Fibroblast of lung (primary cell): ENCODE data around the gene APOBEC4. TPM values are rescaled to one million over a fixed set of nuclear protein-coding genes. Genes with fewer than 3 reads are reported as not detected.

Experiments used
- DNase-seq, 2 donors: peaks; one replicate each; pipeline versions ENCODE4 v3.0.0 to v3.0.0-alpha.2; 2010; ENCODE audit warnings: low read depth in 2 of 2
- H2AFZ ChIP-seq: 2 replicates; pipeline ENCODE4 v1.5.1; 2012; ENCODE audit warnings: low read length, control low read depth, inconsistent platforms
- H3K27ac ChIP-seq: 2 replicates; pipeline ENCODE4 v1.5.1; 2011; ENCODE audit warnings: low read length, control low read depth; ENCODE audit not compliant: insufficient read depth
- H3K27me3 ChIP-seq: 2 replicates; pipeline ENCODE4 v1.5.1; 2011; ENCODE audit warnings: mild to moderate bottlenecking, low read length; ENCODE audit not compliant: control insufficient read depth, insufficient read depth
- H3K36me3 ChIP-seq: 2 replicates; pipeline ENCODE4 v1.5.1; 2011; ENCODE audit warnings: low read length; ENCODE audit not compliant: control insufficient read depth, insufficient read depth
- H3K4me1 ChIP-seq: 2 replicates; pipeline ENCODE4 v1.5.1; 2011; ENCODE audit warnings: low read length; ENCODE audit not compliant: control insufficient read depth, insufficient read depth; ENCODE audit errors: extremely low read depth
- H3K4me2 ChIP-seq: 2 replicates; pipeline ENCODE4 v1.5.1; 2011; ENCODE audit warnings: low read length, control low read depth; ENCODE audit not compliant: insufficient read depth; ENCODE audit errors: extremely low read depth
- H3K4me3 ChIP-seq, 4 experiments: fragments of 200-600 bp in 1 of 4; sonication (generic) in 1 of 4; replicated peaks in 1 of 4; 2 replicates each; pipeline ENCODE4 v1.5.1; 2011 to 2016; ENCODE audit warnings: low read length in 4 of 4, low read depth in 3 of 4, mild to moderate bottlenecking in 3 of 4, control low read depth in 2 of 4, inconsistent platforms in 1 of 4, mixed read lengths in 1 of 4; ENCODE audit not compliant: insufficient read depth in 1 of 4; ENCODE audit errors: control extremely low read depth in 1 of 4
- H3K79me2 ChIP-seq: 2 replicates; pipeline ENCODE4 v1.5.1; 2012; ENCODE audit warnings: mild to moderate bottlenecking, low read length, inconsistent platforms; ENCODE audit not compliant: control insufficient read depth, insufficient read depth
- H3K9ac ChIP-seq: 2 replicates; pipeline ENCODE4 v1.5.1; 2011; ENCODE audit warnings: mild to moderate bottlenecking, low read length, control low read depth; ENCODE audit not compliant: insufficient read depth
- H3K9me3 ChIP-seq: 2 replicates; pipeline ENCODE4 v1.5.1; 2012; ENCODE audit warnings: low read depth, low read length; ENCODE audit not compliant: control insufficient read depth, insufficient read depth
- H4K20me1 ChIP-seq: 2 replicates; pipeline ENCODE4 v1.5.1; 2011; ENCODE audit warnings: low read length; ENCODE audit not compliant: control insufficient read depth, insufficient read depth; ENCODE audit errors: extremely low read depth
- EZH2 ChIP-seq: IDR thresholded peaks from 2 replicates; pipeline ENCODE4 v1.5.1; 2012; ENCODE audit warnings: low read length, control low read depth, mild to moderate bottlenecking; ENCODE audit errors: missing control alignments
- polyA plus RNA-seq, 2 donors: library from polyadenylated mRNA; depleted of rRNA in 1 of 2; stranded (reverse) in 1 of 2; unstranded in 1 of 2; fragments of >200 nt; gene quantifications; 2 replicates each; pipeline ENCODE4 v1.2.1, GENCODE V29; 2011 to 2012; ENCODE audit warnings: missing spikeins in 1 of 2
- total RNA-seq: library from RNA; depleted of rRNA; stranded (reverse); fragments of >200 nt; gene quantifications from 2 replicates; pipeline ENCODE4 v1.2.1, GENCODE V29; 2014
- TF ChIP-seq, protein P1 (sequence below), 2 donors: IDR thresholded peaks in 1 of 2; conservative IDR thresholded peaks in 1 of 2; 1 replicate in 1 of 2; 2 replicates in 1 of 2; pipeline ENCODE4 v1.5.1; 2011 to 2012; ENCODE audit warnings: low read length in 2 of 2, control low read depth in 1 of 2, inconsistent platforms in 1 of 2, low read depth in 1 of 2, mild to moderate bottlenecking in 1 of 2

The APOBEC4 gene
- total and polyA plus RNA-seq, 2 donors (not counting 1 experiment from before 2014, with no cell fraction given): not detected

- Histone ChIP-seq H2AFZ (no peak overlapping the region), H3K9ac (no peak overlapping the region), H3K9me3 (no peaks in the 10 kb centered on the region), H3K4me3 (no peak overlapping the region), H4K20me1 (no peaks in the 10 kb centered on the region), H3K27ac (no peak overlapping the region), H3K27me3 (no peaks in the 10 kb centered on the region), H3K36me3 (no peaks in the 10 kb centered on the region), H3K4me1 (no peaks in the 10 kb centered on the region), H3K4me2 (no peak overlapping the region), H3K79me2 (no peaks in the 10 kb centered on the region)
- TF ChIP-seq, protein P1, sequence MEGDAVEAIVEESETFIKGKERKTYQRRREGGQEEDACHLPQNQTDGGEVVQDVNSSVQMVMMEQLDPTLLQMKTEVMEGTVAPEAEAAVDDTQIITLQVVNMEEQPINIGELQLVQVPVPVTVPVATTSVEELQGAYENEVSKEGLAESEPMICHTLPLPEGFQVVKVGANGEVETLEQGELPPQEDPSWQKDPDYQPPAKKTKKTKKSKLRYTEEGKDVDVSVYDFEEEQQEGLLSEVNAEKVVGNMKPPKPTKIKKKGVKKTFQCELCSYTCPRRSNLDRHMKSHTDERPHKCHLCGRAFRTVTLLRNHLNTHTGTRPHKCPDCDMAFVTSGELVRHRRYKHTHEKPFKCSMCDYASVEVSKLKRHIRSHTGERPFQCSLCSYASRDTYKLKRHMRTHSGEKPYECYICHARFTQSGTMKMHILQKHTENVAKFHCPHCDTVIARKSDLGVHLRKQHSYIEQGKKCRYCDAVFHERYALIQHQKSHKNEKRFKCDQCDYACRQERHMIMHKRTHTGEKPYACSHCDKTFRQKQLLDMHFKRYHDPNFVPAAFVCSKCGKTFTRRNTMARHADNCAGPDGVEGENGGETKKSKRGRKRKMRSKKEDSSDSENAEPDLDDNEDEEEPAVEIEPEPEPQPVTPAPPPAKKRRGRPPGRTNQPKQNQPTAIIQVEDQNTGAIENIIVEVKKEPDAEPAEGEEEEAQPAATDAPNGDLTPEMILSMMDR (conservative IDR thresholded peaks at IDR 0.05 in 1 of 2, IDR thresholded peaks at IDR 0.05 in 1 of 2; ENCODE audit: low read depth in 1 of 2, low read length in 2 of 2): no peak
- no peak for TF ChIP-seq EZH2
- DNase-seq: no peak
Measured at GRCh38 chr1:183678819-183679218, 25.7 kb upstream of the APOBEC4 start.

DNA sequence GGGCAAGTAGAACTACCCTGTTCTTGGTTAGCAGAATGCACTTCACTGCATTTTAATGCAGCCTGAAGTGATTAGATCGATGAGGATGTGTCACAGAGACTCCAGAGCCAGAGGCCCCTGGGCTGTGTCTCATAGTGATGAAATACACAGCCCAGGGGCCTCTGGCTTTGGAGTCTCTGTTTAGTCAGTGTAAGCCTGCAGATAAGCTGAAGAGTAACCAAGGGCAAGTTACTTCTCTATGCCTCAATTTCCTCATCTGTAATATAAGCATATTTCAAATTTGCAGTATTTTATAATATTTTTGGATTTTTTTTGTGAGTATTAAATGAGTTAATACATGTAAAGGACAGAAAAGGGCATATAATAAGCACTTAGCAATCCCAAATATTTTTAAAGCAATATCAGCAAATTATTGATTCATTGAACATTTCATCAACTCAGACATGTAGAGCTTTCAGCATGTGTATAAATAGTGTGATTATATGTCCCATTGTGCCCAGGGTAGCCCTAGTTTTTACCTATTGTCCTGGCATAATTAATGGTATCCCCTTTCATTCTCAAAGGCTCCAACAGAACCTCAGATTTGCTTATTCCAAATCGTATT, 23.6 kb upstream of the APOBEC4 start:
- no peaks in the 10 kb centered on the region for H3K4me1 ChIP-seq
- H4K20me1 ChIP-seq: no peaks in the 10 kb centered on the region
- no peak overlapping the region for H2AFZ ChIP-seq
- no peak overlapping the region for H3K4me2 ChIP-seq
- H3K9ac ChIP-seq: no peak overlapping the region
- no peaks in the 10 kb centered on the region for H3K9me3 ChIP-seq
- no peaks in the 10 kb centered on the region for H3K36me3 ChIP-seq
- no peaks in the 10 kb centered on the region for H3K79me2 ChIP-seq
- H3K27ac ChIP-seq: no peak overlapping the region
- H3K4me3 ChIP-seq: no peak overlapping the region
- DNase-seq: peak; percentile 37 to 51
- TF ChIP-seq EZH2: no peak
- TF ChIP-seq, protein P1 (conservative IDR thresholded peaks at IDR 0.05 in 1 of 2, IDR thresholded peaks at IDR 0.05 in 1 of 2; ENCODE audit: low read depth in 1 of 2, low read length in 2 of 2): no peak
- no peaks in the 10 kb centered on the region for H3K27me3 ChIP-seq

DNA sequence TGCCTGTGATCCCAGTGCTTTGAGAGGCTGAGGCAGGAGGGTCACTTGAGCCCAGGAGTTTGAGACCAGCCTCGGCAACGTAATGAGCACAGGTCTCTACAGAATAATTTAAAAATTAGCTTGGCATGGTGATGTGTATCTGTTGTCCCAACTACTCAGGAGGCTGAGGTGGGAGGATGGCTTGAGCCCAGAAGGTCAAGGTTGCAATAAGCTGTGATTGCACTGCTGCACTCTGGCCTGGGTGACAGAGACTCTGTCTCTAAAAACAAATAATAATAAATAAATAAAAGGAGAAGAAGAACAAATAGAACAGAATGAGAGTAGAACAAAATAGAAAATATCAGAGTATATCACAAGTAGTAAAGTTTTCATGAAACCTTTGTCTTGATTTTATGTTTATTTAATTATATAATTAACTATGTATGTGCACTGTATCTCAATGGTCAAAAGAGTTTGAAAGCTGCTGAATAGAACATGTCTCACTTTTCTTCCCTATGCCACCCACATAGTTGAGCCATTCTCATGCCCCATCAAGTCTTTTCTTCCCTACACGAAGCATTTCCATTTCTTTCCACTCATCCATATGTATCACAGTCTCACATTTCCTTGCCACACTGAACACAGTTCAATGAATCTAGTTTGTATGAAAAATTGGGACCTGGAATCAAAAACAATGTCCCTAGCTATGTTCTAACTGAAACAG, 22.9 kb upstream of the APOBEC4 start:
- Histone ChIP-seq H3K4me1 (no peaks in the 10 kb centered on the region), H3K9me3 (no peaks in the 10 kb centered on the region), H3K36me3 (no peaks in the 10 kb centered on the region), H3K4me3 (no peak overlapping the region), H3K27me3 (no peaks in the 10 kb centered on the region), H3K79me2 (no peaks in the 10 kb centered on the region), H3K9ac (no peak overlapping the region), H2AFZ (no peak overlapping the region), H4K20me1 (no peaks in the 10 kb centered on the region), H3K27ac (no peak overlapping the region), H3K4me2 (no peak overlapping the region)
- TF ChIP-seq EZH2: no peak
- TF ChIP-seq, protein P1 (conservative IDR thresholded peaks at IDR 0.05 in 1 of 2, IDR thresholded peaks at IDR 0.05 in 1 of 2; ENCODE audit: low read depth in 1 of 2, low read length in 2 of 2): no peak
- DNase-seq: no peak
